ENCODE measurements around the gene PCP2.

DNA sequence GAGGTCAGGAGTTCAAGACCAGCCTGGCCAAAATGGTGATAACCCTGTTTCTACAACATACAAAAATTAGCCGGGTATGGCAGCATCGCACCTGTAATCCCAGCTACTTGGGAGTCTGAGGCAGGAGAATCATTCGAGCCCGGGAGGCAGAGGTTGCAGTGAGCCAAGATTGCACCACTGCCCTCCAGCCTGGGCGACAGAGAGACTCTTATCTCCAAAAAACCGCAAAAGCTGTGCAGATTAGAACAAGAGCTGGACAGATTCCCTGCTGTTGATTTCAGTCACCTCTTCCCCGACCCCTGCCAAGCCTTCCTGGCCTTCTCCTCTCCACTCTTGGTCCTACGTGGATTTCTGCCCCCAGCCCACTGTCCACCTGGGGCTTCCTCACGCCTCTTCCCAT is 29.6 kb downstream of the PCP2 start:
- TF ChIP-seq, protein P1, sequence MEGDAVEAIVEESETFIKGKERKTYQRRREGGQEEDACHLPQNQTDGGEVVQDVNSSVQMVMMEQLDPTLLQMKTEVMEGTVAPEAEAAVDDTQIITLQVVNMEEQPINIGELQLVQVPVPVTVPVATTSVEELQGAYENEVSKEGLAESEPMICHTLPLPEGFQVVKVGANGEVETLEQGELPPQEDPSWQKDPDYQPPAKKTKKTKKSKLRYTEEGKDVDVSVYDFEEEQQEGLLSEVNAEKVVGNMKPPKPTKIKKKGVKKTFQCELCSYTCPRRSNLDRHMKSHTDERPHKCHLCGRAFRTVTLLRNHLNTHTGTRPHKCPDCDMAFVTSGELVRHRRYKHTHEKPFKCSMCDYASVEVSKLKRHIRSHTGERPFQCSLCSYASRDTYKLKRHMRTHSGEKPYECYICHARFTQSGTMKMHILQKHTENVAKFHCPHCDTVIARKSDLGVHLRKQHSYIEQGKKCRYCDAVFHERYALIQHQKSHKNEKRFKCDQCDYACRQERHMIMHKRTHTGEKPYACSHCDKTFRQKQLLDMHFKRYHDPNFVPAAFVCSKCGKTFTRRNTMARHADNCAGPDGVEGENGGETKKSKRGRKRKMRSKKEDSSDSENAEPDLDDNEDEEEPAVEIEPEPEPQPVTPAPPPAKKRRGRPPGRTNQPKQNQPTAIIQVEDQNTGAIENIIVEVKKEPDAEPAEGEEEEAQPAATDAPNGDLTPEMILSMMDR (conservative IDR thresholded peaks at IDR 0.05; ENCODE audit: low read depth, low read length) = no peak
- TF ChIP-seq EZH2phosphoT487 (IDR thresholded peaks at IDR 0.05; ENCODE audit: borderline replicate concordance, low read length) = no peak
